Measurements from ENCODE around the gene AXIN2. TPM values are rescaled to one million over a fixed set of nuclear protein-coding genes. Genes with fewer than 3 reads are reported as not detected.

AXIN2 gene, protein sequence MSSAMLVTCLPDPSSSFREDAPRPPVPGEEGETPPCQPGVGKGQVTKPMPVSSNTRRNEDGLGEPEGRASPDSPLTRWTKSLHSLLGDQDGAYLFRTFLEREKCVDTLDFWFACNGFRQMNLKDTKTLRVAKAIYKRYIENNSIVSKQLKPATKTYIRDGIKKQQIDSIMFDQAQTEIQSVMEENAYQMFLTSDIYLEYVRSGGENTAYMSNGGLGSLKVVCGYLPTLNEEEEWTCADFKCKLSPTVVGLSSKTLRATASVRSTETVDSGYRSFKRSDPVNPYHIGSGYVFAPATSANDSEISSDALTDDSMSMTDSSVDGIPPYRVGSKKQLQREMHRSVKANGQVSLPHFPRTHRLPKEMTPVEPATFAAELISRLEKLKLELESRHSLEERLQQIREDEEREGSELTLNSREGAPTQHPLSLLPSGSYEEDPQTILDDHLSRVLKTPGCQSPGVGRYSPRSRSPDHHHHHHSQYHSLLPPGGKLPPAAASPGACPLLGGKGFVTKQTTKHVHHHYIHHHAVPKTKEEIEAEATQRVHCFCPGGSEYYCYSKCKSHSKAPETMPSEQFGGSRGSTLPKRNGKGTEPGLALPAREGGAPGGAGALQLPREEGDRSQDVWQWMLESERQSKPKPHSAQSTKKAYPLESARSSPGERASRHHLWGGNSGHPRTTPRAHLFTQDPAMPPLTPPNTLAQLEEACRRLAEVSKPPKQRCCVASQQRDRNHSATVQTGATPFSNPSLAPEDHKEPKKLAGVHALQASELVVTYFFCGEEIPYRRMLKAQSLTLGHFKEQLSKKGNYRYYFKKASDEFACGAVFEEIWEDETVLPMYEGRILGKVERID
- total RNA-seq (2014; rRNA removed; shearing (Covaris generic)): 1.2 and 1.8 TPM in 2 replicates
- 0.35 and 0.79 TPM in 2 replicates for polyA plus RNA-seq (2015; cell fraction: cytosol; rRNA removed)
- polyA plus RNA-seq (2015; cell fraction: nucleus; rRNA removed): 0.91 and 1.4 TPM in 2 replicates

DNA sequence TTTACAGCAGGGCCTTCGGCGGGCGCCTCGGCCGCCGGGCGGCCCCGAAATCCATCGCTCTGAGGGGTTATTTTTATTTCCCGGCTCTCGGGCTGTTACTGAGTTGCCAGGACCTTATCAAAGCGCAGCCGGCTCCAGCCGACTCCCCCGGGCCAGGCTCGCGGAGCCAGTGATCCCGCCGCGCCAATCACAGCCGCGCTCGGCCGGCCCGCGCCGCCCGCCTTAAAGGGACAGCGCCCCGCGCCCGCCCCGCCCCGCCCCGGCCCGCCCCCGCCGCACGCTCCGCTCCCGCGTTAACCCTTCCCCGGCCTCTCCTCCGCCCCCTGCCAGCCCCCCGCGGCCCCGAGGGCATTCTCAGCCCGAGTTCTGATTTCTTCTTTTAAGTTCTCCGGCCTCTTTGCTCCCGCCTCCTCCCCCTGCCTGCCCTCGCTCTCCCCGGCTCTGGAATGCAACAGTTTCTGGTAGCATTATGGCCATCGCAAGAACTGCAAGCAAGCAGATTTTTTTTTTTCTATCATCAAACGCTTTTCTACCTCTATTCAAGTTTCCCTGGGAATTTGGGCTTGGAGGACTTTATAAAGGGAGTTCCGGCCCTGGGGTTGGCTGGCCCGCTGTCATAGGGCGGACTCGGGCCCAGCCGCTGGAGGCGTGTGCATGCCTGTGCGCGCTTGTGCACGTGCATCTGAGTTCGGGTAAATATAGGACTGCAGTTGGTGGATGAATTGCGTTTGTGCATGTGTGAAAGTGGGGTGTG lies at the start of gene AXIN2:
AXIN2 (minus strand) TSS at position 197 of the 754 bp plus-strand sequence. CDS start 3,028 bp downstream, outside the sequence.
- peak; percentile 85 for DNase-seq (ENCODE audit: low read depth)

DNA sequence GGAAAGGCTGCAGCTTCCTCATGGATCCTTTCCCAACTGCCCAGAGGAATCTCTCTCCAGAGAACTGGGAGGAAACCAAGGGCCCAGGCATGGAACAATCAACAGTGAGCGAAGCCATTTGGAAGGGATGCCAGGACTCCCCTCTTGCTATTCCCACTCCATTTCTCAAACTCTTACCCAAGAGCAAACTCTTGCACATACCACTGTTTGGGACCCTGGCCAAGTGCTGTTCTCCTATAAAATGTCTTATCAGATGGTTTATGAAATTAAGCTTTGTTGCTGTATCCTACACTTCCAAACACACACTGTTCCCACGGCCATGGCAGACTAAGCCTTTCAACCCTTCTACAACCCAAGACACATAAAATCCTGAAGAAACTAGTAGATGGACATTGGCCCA lies 48.3 kb upstream of the AXIN2 start:
- no peak for DNase-seq (ENCODE audit: low read depth)

DNA sequence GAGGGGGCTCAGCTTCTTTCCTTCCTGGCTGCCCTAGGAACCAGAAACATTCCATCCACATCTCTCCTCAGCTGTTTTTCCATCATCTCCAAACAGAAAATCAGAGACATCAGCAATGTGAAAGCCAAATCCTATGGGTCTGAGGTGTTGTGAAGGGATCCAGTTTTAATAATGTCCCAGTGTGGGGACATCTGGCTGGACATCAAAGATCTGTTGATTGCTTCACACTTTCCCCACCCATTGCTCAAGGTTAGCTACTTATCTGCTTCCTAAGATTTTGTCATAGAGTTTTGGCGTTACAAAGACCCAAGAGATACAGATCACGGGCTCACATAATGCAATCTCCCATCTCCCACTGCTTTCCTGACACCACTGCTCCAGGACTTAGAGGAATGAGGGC lies 47.8 kb upstream of the AXIN2 start:
- DNase-seq (ENCODE audit: low read depth): no peak

DNA sequence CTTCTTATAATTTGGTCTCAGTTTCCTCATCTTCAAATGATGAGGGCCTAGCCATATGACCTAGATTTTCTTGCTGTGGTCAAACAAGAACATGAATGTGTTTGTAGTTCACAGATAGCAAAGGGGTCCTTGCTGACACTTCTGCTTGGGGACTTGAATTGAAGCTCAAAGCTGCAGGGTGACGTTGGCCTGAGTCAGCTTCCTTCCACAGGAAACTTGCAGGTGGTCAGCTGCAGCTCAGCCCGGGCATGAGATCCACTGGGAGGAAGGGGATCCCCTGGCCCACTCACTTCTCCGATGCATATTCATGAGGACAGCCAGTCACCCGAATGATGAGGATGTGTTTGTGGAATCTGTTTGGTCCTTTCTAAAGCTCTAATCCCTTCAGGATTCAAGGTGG lies 42.6 kb upstream of the AXIN2 start:
- peak; percentile 87 for DNase-seq (ENCODE audit: low read depth)

DNA sequence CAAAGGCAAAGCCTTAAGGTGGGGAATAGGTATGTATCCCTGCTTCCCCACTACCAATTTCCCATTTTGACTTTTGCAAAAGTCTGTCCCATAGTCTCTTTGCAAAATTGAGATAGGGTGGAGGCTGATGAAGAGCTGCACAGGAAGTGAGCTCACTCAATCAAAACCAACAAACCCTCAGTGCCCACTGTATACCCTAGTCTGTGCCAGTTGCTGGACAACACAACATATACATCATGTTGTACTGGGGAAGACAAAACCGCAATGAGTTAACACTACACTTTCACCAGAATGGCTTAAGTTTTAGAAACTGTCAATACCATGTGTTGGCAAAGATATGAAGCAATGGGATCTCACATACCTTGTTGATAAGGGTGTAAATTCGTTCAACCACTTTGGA lies 40.4 kb upstream of the AXIN2 start:
- peak; percentile 61 for DNase-seq (ENCODE audit: low read depth)

DNA sequence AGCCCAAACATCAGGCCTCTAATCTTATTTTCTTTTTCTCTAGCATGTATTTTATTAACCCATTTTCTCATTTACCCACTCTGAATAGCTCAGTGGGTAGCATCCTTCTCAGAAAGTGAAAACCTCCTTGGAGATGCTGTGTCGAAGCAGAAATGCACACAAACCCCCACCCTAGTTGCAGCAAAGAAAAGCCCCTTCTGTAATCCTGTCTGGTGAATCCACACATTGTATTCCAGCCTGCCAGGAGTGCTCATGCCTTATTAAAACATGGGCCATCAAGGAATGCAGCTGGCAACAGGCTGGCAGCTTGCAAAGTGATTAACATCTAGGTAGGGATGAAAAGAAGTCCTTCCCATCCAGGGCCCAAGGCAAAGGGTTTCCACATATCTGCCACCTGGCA lies 39.7 kb upstream of the AXIN2 start:
- DNase-seq (ENCODE audit: low read depth): no peak

DNA sequence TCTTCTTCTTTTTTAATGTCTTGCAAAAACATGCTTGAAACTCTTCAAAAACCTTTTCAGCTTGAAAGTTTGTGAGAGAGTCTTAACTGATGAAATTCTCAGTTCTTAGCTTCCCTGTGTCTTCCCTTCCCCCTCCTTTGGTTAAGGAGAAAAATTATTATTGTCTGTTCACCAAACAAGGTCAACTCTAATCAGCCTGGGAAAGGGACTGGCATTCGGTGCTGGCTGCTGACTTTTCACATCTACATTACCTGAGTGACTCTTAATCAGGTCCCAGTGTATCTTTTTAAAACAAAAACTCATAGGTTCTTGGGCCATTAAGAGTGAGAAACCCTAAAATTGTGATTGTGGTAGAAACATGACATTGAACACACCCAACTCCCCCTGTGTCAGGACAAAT lies 39.1 kb upstream of the AXIN2 start:
- no peak for DNase-seq (ENCODE audit: low read depth)

DNA sequence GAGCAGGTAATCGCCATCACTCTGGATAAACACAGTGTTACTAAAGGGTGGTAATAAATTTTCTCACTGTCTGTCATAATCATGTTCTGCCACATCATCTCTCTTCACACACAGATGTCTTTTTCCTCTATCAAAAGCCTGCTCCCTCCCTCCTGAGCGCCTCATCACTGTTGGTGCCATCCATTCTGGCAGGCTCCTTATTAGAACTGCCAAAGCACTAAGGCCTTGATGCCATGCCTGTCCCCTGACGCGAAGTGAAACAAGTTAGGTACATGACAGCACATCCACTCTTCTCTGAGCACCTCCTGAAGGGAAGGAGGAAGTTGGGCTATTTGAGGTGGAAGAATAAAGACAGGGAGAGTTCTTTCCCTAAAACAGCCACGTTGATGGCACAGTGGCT lies 38.2 kb upstream of the AXIN2 start:
- DNase-seq (ENCODE audit: low read depth): no peak

DNA sequence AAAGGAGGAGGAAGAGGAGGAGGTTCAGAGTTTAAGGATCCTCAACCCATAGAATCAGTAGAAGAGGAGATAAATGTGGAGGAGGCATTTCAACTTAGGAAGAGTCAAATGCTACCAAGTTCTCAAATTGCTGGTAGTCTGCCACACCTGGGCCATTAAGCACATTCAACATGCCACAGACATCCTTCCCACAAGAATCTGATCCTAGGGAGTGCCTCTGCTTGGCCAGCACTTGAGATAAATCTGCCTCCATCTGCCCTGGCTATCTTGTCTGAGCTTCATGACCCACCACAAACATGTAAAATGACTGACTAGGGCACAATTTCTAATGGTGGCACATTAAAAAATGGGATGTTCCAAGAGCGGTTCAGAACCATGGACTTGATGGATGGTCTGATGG lies 37.3 kb upstream of the AXIN2 start:
- DNase-seq (ENCODE audit: low read depth): no peak

DNA sequence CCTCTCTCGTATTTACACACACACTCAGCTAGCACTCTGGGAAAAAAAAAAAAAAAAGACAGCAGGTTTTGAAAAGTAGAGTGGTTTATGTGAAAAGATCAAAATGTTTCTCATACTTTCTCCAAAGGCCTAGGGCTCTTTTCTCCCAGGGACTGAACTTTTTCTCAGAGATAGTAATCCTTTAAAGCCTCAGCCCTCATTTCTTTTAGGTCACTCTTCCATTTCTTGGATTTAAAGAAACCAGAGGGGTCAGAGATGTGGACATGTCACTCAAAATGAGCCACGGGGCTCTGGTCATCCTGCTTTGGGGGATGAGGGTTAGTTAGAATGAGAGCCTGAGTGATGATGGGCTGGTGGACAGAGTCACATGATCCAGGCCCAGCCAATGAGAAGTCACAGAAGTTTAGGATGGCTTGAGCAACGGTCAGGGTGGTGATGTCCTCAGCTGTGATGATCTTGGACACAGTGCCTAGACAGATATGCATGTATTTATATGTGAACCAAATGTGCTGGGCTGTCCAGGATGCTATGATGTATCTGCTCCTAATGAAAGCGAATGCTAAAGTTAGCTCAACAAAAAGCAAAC lies 33.7 kb upstream of the AXIN2 start:
- no peak for DNase-seq (ENCODE audit: low read depth)

DNA sequence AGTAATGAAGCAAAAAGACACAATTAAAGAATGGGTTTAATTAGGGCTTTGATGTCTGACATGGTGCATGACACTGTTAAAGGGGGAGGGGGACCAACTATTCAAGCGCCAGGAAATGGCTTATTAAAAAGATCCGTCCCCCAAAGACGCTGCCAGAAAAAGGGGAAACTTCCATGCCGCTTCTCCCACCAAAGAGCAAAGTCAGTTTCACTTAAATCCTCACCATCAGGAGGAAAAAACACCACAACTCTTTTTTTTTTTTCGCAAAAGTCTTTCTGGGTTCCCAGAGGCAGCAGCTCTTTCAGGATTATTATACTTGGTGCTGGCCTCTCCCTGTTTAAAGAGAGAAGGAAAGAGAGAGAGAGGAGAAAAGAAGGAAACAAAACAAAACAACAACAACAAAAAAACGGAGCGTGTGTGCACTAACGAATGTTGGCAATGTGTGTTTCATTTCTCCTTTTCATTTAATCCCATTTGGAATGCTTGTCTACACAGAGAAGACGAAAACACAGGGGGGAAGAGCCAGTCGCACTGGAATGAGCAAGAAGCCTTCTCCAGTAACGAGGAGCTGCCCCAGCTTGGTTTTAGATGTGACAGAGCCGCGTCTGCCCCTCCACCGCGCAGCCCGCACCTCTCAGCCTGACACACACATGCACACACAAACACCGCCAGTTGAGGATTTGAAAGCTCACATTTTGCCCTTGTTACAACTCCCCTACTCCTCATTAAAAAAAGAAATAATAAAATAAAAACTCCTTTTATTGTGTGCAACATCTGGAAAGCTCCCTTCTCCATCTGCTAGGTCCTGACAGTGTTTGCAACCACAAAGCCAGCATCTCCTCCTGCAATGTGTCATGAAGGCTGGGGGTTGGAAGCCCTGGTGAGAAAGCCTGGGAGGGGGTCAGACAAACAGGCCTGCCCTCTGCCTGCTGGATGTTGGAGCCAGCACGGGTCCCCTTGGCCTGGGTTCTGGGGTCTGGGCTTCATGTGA lies 32.7 kb upstream of the AXIN2 start:
- DNase-seq (ENCODE audit: low read depth): no peak

DNA sequence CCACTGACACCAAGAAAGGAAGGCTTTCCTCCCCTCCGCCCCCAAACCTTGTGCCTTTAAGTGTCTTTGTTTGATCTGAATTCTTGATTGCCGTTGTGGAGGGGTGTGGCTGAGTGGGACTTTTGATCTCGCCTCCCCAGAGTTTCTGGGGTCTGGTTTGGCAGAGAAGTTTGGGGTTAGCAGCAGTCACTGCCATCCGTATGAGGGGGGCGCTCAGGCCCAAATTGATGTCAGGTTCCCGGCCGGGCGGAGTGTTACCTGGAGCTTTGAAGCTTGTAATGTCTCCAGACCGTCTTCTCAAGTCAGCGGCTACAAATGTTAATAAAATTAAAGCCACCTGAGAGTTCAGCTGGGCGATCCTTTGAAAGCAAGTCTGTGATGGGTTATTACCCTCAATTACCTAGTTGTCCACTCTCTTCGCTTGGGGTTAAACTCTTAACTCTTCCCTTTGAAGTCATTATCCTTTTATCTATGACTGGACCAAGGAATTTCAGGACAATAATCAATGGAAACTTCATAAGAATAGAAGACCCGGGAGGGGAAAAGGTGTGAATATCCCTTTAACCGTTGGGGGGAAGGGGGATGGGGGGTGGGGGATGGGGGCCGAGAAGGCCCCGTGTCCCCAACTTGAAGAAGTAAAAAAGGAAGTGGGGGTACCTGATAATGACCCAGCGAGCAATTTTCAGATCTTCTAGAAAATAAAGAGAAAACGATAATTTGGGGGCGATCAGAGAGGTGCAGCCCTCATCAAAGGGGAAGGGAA lies 31.8 kb upstream of the AXIN2 start:
- no peak for DNase-seq (ENCODE audit: low read depth)

DNA sequence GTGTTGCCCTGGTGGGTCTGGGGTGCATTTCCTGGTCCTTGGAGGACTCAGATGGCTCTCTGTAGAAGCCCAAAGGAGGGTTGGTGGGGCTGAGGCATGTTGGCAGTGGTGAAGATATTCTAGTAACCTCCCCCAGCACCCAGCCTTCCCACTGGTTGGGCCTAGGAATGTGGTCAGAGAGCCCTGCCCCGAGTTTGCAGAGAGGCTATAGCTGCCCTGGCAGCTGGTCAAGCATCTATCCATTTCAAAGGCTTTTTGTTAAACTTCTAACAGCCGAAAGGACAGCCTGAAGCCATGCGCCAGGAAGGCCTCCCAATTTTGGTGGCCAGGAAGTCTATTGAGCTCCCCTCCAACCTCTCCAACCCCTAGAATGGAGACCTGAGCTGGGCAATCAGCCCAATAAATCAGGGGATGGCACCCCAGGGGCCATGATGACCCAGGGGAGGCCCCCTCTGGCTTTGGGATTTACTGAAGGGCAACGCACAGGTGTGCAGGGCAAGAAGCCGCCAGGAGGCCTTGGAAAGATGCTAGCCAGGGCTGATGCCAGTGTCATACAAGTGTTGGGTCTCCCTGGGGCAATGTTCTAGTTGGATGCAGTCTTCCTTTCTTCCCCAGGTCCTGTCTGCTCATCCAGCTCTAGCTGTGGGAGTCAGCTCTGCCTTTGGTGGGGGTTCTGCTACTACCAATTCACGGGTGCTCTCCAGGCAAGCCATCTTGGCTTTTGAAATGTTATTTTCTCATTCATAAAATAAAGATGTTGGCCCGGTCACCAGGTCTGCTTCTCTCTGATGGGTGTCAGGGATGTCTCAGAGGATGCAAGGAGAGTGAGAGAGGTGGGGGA lies 30.9 kb upstream of the AXIN2 start:
- DNase-seq (ENCODE audit: low read depth): no peak

DNA sequence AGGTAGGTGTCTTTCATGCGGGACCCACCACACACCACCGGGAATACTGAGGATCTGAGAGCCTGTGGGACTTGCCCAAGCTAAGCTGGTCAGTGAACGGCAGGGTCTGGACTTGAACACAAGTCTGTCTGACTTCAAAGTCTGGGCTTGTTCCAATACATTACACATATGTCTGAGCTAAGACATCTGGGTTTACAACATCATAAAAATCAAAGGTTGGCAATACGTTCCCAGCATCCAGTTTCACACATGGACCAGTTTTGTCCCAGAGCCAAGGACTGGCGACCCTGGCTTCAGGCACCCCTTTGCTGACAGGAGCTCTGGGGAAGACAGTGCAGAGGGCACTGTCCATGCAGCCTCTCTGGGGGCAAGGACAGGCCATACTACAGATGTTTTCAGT lies 27.9 kb upstream of the AXIN2 start:
- no peak for DNase-seq (ENCODE audit: low read depth)

DNA sequence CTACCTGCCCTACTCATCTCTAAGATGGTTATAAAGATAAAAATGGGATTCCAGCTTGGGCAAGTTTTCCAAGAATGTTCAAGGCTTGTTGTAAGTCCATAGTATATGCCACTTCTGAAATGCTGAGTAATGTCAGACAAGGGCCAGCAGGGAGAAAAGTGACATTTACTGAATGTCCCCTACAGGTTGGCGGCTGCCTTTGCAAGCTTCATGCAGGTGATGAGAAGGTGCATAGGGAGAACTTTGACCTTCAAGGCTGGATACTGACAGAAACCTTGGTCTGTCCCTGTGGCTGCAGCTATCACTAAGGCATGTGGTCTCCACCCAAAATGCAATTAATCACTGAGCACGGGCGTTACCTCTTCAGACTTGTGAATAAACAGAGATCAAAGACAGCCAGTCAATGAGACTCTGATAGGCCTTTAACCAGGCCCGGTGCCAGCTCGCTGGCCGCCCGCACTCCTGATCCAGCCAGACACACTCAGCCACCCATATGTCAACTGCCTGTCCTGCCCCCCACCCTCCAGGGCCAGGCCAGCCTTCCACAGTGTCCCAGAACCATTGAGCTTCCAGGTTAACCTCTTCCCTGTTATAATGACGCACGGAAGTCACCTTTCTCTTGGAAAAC lies 26.8 kb upstream of the AXIN2 start:
- no peak for DNase-seq (ENCODE audit: low read depth)

DNA sequence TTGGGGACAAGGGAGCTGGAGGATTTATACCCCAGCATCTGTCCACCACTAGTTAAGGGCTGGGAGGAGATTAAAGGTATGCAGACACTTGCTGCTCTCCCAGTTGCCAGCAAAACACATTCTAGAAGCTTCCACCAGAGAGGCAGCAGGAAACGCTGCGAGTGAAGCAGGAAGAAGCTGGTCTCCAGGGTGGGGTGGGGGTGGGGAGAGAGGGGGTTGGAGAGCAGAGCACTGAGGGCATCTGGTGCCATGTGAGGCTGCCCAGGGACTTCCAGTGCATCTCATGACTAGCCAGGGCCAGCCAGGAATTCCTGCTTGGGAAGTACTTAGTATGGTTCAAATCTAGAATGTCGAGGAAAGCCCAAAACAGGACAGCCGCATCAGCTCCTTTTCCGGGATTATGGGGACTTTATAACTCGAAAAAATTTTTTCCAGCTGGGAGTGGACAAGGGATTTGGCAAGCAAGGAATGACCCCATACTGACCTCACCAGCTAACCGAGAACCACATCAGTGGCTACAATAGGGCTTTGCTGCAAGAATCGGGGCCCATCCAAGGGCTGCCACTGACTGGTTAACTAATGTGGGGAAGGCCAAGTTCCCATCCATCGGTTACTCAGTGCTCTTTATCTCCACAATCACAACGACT lies 26.2 kb upstream of the AXIN2 start:
- no peak for DNase-seq (ENCODE audit: low read depth)

DNA sequence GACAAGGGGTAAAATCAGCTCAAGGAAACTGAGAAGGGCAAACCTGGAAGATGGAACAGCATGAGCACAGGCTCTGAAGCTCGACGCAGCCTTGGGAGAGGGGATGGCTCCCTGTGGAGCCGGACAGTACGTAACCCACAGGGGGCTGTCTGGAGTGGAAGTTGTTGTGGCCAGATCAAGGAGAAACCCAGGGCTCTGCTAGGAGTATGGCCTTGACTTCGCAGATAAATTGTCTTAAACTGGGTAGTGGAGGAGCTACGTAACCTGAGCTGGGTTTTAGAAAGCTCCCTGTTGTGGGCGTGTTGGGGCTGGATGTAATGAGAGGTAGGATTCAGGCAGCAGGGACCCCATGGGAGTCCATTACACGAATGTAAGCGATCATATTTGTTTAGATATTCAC lies 25.5 kb upstream of the AXIN2 start:
- DNase-seq (ENCODE audit: low read depth): no peak
